ENCODE results near the gene DOCK9. TPM values are rescaled to one million over a fixed set of nuclear protein-coding genes. Genes with fewer than 3 reads are reported as not detected.

Gene DOCK9
- total and polyA plus RNA-seq, 9 of the 15 experiments (the other 6 are each of a cell fraction or from before 2014, with no cell fraction given) = 3.5 to 25.3 (median 16.7) TPM

DNA sequence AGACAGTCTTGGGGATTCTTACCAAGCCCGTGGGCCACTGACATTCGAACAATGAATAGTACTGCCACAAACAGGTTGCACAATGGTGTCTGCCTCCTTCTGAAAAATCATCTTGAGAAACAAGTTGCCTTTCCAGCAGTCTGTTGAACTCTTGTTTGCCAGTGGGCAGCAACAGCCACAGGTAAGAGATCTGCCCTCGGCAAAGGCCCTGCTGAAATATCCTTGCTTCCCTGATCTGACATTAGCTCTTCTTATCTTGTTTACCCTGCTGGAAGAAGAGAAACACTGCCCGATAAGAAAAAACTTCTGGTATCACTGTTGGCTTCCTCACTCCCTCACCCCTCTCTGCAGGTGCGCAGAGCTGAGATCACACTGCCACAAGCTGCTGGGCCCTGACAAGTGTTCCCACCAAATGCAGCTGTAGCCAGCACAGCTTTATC, 2.0 kb downstream of the DOCK9 start (continued):
- TF ChIP-seq HNRNPH1 (optimal IDR thresholded peaks at IDR 0.05; ENCODE audit: low read depth, low read length) (no peak), HEY1 (CRISPR knock-in tag; IDR thresholded peaks at IDR 0.05; ENCODE audit: borderline replicate concordance) (no peak), CBX8 (IDR thresholded peaks at IDR 0.05; ENCODE audit: borderline replicate concordance, extremely low read depth, low read depth, low read length, poor library complexity, severe bottlenecking) (no peak), POLR2A (conservative IDR thresholded peaks at IDR 0.05) (no peak), SMAD3 (CRISPR knock-in tag; conservative IDR thresholded peaks at IDR 0.05) (0 out of 2 replicates have a peak, but pooled peaks have one; percentile 15), RBM22 (IDR thresholded peaks at IDR 0.05; ENCODE audit: low read depth, low read length, poor library complexity, severe bottlenecking) (no peak), ZBTB7A (IDR thresholded peaks at IDR 0.05; ENCODE audit: borderline replicate concordance, control insufficient read depth, low read depth, low read length) (no peak), SIN3A (IDR thresholded peaks at IDR 0.05; ENCODE audit: borderline replicate concordance in 2 of 2, control insufficient read depth in 1 of 2, low read depth in 2 of 2, low read length in 2 of 2) (no peak), ZNF280B (CRISPR knock-in tag; IDR thresholded peaks at IDR 0.05) (no peak), ZNF253 (CRISPR knock-in tag; conservative IDR thresholded peaks at IDR 0.05) (no peak), BRF2 (IDR thresholded peaks at IDR 0.05; ENCODE audit: borderline replicate concordance, insufficient read depth, insufficient read length) (no peak), FOXK2 (conservative IDR thresholded peaks at IDR 0.05 in 1 of 2, IDR thresholded peaks at IDR 0.05 in 1 of 2; ENCODE audit: low read depth in 2 of 2) (peak in 1 of 2 experiments; percentile 57; a peak in 3 of 4 replicates), ZSCAN29 (IDR thresholded peaks at IDR 0.05) (no peak)
- TF ChIP-seq, protein P1, sequence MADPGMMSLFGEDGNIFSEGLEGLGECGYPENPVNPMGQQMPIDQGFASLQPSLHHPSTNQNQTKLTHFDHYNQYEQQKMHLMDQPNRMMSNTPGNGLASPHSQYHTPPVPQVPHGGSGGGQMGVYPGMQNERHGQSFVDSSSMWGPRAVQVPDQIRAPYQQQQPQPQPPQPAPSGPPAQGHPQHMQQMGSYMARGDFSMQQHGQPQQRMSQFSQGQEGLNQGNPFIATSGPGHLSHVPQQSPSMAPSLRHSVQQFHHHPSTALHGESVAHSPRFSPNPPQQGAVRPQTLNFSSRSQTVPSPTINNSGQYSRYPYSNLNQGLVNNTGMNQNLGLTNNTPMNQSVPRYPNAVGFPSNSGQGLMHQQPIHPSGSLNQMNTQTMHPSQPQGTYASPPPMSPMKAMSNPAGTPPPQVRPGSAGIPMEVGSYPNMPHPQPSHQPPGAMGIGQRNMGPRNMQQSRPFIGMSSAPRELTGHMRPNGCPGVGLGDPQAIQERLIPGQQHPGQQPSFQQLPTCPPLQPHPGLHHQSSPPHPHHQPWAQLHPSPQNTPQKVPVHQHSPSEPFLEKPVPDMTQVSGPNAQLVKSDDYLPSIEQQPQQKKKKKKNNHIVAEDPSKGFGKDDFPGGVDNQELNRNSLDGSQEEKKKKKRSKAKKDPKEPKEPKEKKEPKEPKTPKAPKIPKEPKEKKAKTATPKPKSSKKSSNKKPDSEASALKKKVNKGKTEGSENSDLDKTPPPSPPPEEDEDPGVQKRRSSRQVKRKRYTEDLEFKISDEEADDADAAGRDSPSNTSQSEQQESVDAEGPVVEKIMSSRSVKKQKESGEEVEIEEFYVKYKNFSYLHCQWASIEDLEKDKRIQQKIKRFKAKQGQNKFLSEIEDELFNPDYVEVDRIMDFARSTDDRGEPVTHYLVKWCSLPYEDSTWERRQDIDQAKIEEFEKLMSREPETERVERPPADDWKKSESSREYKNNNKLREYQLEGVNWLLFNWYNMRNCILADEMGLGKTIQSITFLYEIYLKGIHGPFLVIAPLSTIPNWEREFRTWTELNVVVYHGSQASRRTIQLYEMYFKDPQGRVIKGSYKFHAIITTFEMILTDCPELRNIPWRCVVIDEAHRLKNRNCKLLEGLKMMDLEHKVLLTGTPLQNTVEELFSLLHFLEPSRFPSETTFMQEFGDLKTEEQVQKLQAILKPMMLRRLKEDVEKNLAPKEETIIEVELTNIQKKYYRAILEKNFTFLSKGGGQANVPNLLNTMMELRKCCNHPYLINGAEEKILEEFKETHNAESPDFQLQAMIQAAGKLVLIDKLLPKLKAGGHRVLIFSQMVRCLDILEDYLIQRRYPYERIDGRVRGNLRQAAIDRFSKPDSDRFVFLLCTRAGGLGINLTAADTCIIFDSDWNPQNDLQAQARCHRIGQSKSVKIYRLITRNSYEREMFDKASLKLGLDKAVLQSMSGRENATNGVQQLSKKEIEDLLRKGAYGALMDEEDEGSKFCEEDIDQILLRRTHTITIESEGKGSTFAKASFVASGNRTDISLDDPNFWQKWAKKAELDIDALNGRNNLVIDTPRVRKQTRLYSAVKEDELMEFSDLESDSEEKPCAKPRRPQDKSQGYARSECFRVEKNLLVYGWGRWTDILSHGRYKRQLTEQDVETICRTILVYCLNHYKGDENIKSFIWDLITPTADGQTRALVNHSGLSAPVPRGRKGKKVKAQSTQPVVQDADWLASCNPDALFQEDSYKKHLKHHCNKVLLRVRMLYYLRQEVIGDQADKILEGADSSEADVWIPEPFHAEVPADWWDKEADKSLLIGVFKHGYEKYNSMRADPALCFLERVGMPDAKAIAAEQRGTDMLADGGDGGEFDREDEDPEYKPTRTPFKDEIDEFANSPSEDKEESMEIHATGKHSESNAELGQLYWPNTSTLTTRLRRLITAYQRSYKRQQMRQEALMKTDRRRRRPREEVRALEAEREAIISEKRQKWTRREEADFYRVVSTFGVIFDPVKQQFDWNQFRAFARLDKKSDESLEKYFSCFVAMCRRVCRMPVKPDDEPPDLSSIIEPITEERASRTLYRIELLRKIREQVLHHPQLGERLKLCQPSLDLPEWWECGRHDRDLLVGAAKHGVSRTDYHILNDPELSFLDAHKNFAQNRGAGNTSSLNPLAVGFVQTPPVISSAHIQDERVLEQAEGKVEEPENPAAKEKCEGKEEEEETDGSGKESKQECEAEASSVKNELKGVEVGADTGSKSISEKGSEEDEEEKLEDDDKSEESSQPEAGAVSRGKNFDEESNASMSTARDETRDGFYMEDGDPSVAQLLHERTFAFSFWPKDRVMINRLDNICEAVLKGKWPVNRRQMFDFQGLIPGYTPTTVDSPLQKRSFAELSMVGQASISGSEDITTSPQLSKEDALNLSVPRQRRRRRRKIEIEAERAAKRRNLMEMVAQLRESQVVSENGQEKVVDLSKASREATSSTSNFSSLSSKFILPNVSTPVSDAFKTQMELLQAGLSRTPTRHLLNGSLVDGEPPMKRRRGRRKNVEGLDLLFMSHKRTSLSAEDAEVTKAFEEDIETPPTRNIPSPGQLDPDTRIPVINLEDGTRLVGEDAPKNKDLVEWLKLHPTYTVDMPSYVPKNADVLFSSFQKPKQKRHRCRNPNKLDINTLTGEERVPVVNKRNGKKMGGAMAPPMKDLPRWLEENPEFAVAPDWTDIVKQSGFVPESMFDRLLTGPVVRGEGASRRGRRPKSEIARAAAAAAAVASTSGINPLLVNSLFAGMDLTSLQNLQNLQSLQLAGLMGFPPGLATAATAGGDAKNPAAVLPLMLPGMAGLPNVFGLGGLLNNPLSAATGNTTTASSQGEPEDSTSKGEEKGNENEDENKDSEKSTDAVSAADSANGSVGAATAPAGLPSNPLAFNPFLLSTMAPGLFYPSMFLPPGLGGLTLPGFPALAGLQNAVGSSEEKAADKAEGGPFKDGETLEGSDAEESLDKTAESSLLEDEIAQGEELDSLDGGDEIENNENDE (IDR thresholded peaks at IDR 0.05; ENCODE audit: low read depth, low read length) = no peak

All from K562 (cell line).